ENCODE measurements around the gene ANAPC4. TPM values are rescaled to one million over a fixed set of nuclear protein-coding genes. Genes with fewer than 3 reads are reported as not detected.

ANAPC4 gene
- total and polyA plus RNA-seq, 12 donors, result 14.0 to 95.4 (median 33.9) TPM

- intact Hi-C loops (cut with DNase I), result no loop called here
- WGBS, 4 donors, result 93 to 97% (median 94%) methylated on average over 2 of the region's 2 CpGs
Measured at GRCh38 chr4:25386926-25387325, 9.9 kb downstream of the ANAPC4 start.

DNA sequence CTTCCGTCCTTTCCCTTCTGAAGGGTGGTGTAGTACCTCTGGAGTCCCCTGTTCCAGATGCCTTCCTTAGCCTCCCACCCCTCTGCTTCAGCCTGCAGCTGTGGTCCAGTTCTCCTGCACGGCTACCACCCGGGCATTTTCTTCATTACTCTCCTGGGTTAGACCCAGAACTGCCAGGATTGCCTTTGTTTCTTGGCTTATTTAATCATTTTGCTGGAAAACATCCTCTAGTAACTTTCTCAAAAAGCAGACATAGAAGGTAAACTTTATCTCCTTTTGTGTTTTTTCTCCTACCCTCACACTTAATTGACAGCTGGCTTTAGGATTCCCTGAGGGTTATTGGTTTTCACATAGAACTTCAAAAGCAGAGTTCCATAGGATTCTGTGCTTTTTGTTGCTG is 20.2 kb downstream of the ANAPC4 start:
- 97 to 98% (median 97%) methylated on average over 3 of the region's 3 CpGs for WGBS, 4 donors
- Histone ChIP-seq H3K4me1 (replicated peaks in 1 of 2) (no peaks in the 10 kb centered on the region), H3K27ac (no peak overlapping the region), H3K27me3 (no peaks in the 10 kb centered on the region), H3K36me3 (replicated peaks in 1 of 2) (peaks cover 0 to 84% of the 10 kb centered on the region in 2 donors), H3K9me3 (replicated peaks in 1 of 3) (no peaks in the 10 kb centered on the region), H3K4me3 (no peak overlapping the region)
- no peak for TF ChIP-seq CTCF (IDR thresholded peaks at IDR 0.05)
- TF ChIP-seq POLR2A (IDR thresholded peaks at IDR 0.05), result no peak
- DNase-seq, result no peak
- intact Hi-C loops (cut with DNase I), result no loop called here

More at GRCh38 chr4:25386926-25387325, 9.9 kb downstream of the ANAPC4 start:
- no peaks in the 10 kb centered on the region for H3K9me3 ChIP-seq (replicated peaks in 1 of 3)
- TF ChIP-seq CTCF (IDR thresholded peaks at IDR 0.05) (no peak), POLR2A (IDR thresholded peaks at IDR 0.05) (no peak)
- no peak overlapping the region for H3K4me3 ChIP-seq
- peaks cover 0 to 58% of the 10 kb centered on the region in 2 donors for H3K36me3 ChIP-seq (replicated peaks in 1 of 2)
- no peak for DNase-seq
- no peak overlapping the region for H3K27ac ChIP-seq
- no peaks in the 10 kb centered on the region for H3K27me3 ChIP-seq
- no peaks in the 10 kb centered on the region for H3K4me1 ChIP-seq (replicated peaks in 1 of 2)

GRCh38 chr4:25399510-25399909 is 22.4 kb downstream of the ANAPC4 start:
- no peaks in the 10 kb centered on the region for H3K4me1 ChIP-seq (replicated peaks in 1 of 2)
- 90 to 96% (median 94%) methylated on average over 4 of the region's 4 CpGs for WGBS, 4 donors
- DNase-seq, result no peak
- H3K27ac ChIP-seq, result no peak overlapping the region
- H3K27me3 ChIP-seq, result no peaks in the 10 kb centered on the region
- intact Hi-C loops (cut with DNase I), result no loop called here
- peaks cover 0 to 68% of the 10 kb centered on the region in 2 donors for H3K36me3 ChIP-seq (replicated peaks in 1 of 2)
- H3K4me3 ChIP-seq, result no peak overlapping the region
- TF ChIP-seq CTCF (IDR thresholded peaks at IDR 0.05) (no peak), POLR2A (IDR thresholded peaks at IDR 0.05) (no peak)
- H3K9me3 ChIP-seq (replicated peaks in 1 of 3), result no peaks in the 10 kb centered on the region

DNA sequence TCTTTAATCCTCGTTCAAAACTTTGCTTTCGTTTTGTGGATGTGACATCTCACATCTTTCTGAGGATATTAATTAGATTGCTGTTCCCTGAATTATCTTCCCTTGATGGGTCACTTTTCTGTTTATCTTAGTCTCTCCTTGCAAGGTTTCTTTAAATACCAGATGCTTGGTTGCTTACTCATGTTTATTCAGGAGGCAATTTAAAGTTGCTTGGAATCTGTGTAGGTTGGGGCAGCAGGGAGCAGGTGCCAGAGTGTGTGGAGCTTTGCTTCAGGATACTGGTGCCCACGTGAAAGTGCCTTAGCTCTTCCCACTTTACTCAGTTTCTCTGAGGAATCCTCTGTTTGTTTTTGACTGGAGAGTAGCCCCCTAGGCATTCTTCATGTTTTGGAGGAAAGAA is 24.0 kb downstream of the ANAPC4 start:
- intact Hi-C loops (cut with DNase I), result no loop called here
- 81 to 93% (median 84%) methylated on average over 3 of the region's 3 CpGs for WGBS, 4 donors
- TF ChIP-seq POLR2A (IDR thresholded peaks at IDR 0.05) (no peak), CTCF (IDR thresholded peaks at IDR 0.05) (no peak)

More for the DNA sequence above, 24.0 kb downstream of the ANAPC4 start:
- Histone ChIP-seq H3K9me3 (replicated peaks in 1 of 3) (no peaks in the 10 kb centered on the region), H3K27ac (no peak overlapping the region), H3K4me1 (replicated peaks in 1 of 2) (peaks cover 0 to 2% of the 10 kb centered on the region in 2 donors), H3K4me3 (no peak overlapping the region), H3K27me3 (no peaks in the 10 kb centered on the region), H3K36me3 (replicated peaks in 1 of 2) (peaks cover 0 to 64% of the 10 kb centered on the region in 2 donors)
- no peak for DNase-seq
